Ovary (tissue), 9 donors: ENCODE measurements around the gene DRD1. TPM values are rescaled to one million over a fixed set of nuclear protein-coding genes. Genes with fewer than 3 reads are reported as not detected.

Experiments
- DNase-seq, 5 donors: peaks; one replicate each; pipeline ENCODE4 v3.0.0-alpha.2; 2019 to 2020
- H3K27ac ChIP-seq, 2 donors: fragments of 200-600 bp; one replicate each; pipeline versions ENCODE4 v1.5.1 to v1.8.0; 2019 to 2022
- H3K27me3 ChIP-seq: fragments of 200-600 bp; one replicate; pipeline ENCODE4 v1.8.0; 2022
- H3K36me3 ChIP-seq: fragments of 200-600 bp; sonication (generic); one replicate; pipeline ENCODE4 v1.5.1; 2019
- H3K4me1 ChIP-seq: one replicate; pipeline ENCODE4 v1.8.1; 2013; ENCODE audit warnings: mild to moderate bottlenecking, moderate library complexity; ENCODE audit not compliant: insufficient read depth
- H3K4me3 ChIP-seq: fragments of 200-600 bp; sonication (generic); one replicate; pipeline ENCODE4 v1.5.1; 2017
- H3K9me3 ChIP-seq, 2 donors: fragments of 200-600 bp in 1 of 2; sonication (generic) in 1 of 2; one replicate each; pipeline versions ENCODE4 v1.5.1 to v1.8.1; 2013 to 2019; ENCODE audit warnings: mild to moderate bottlenecking in 1 of 2, moderate library complexity in 1 of 2
- CTCF ChIP-seq, 3 donors: fragments of 450-650 bp in 2 of 3; fragments of 200-600 bp in 1 of 3; IDR thresholded peaks; one replicate each; pipeline versions ENCODE4 v1.5.1 to v1.8.0; 2016 to 2022; ENCODE audit warnings: antibody characterized with exemption in 3 of 3, mild to moderate bottlenecking in 1 of 3
- EP300 ChIP-seq: sonication (generic); formaldehyde crosslinking; IDR thresholded peaks from one replicate; pipeline ENCODE4 v1.6.1; 2017; ENCODE audit warnings: antibody characterized with exemption
- POLR2A ChIP-seq: fragments of 450-650 bp; IDR thresholded peaks from one replicate; pipeline ENCODE4 v1.6.1; 2017; ENCODE audit warnings: antibody characterized with exemption, mild to moderate bottlenecking, moderate library complexity
- WGBS, 3 donors: extraction: QIAGEN DNeasy Blood & Tissue Kit in 1 of 3; methylation state at CpG; one replicate each; pipeline versions ENCODE4 v1.1.5 to v1.1.7; 2013 to 2017; 5-methylcytosine and 5-hydroxymethylcytosine counted together
- intact Hi-C, 4 donors: fragments of 100-400 bp; cut with DNase I; formaldehyde crosslinking; loops; one replicate each; pipeline versions ENCODE4 v1.11.0 to v1.15.1; 2022 to 2023
- polyA plus RNA-seq, 2 donors: library from polyadenylated mRNA; stranded (reverse); fragments of 200-250 nt in 1 of 2; fragments of 350-450 nt in 1 of 2; fragmentation: Illumina TruSeq in 1 of 2; extraction: RNeasy Lipid Tissue Mini Kit (QIAGEN cat#74804) in 1 of 2; gene quantifications; one replicate each; pipeline ENCODE4 v1.2.3, GENCODE V29; 2013 to 2014
- total RNA-seq, 7 donors: library from RNA; depleted of rRNA in 2 of 7; stranded (reverse); fragments of >200 nt in 2 of 7; fragmentation: NEBNext Ultra II Directional in 3 of 7; extraction: Animal tissue kit (Norgen Biotek cat#: 25700) in 3 of 7; gene quantifications; one replicate each; pipeline versions ENCODE4 v1.1.0 to v1.2.4, GENCODE V29; 2016 to 2023
- donor health status: DM: no; HTN: no; CAD: no; lungs with moderate emphysema.
- donor health status: DM: no; HTN: no; CAD: no.
- donor health status: Bipolar disorder and iron deficiency.
- donor health status: DM: yes; HTN: yes; CAD: no.
- donor health status: DM: no; HTN: no; CAD: no.
- donor health status: DM: yes; HTN: yes; CAD: no.

DRD1 gene
- total and polyA plus RNA-seq, 9 donors: 0.10 to 0.42 (median 0.15) TPM; not detected in 1

DNA sequence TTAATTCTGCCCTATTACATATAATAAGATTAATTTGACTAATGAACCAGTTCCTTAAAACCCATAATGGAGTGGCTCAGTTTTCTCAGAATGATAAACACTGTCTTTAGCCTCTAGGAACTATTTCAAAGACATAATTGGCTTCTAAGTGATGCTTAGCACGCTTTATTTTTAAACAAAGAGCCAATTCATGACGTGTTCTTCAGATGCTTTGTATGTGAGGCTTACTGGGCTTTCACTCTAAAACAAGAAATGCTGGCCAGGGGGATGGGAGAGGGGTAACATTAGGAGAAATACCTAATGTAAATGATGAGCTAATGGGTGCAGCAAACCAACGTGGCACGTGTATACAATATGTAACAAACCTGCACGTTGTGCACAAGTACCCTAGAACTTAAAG is 26.8 kb upstream of the DRD1 start:
- H3K4me3 ChIP-seq: no peak overlapping the region
- intact Hi-C loops: no loop called here
- no peak overlapping the region for H3K27ac ChIP-seq
- H3K4me1 ChIP-seq: no peaks in the 10 kb centered on the region
- 54 to 72% (median 55%) methylated on average over 5 of the region's 5 CpGs for WGBS, 3 donors
- H3K27me3 ChIP-seq: no peaks in the 10 kb centered on the region
- DNase-seq: no peak
- no peak for TF ChIP-seq CTCF (IDR thresholded peaks at IDR 0.05)
- TF ChIP-seq EP300: no peak
- TF ChIP-seq POLR2A: no peak
- no peaks in the 10 kb centered on the region for H3K9me3 ChIP-seq
- no peaks in the 10 kb centered on the region for H3K36me3 ChIP-seq

GRCh38 chr5:175469916-175470315 is 25.9 kb upstream of the DRD1 start:
- Histone ChIP-seq H3K4me3 (no peak overlapping the region), H3K9me3 (no peaks in the 10 kb centered on the region), H3K36me3 (no peaks in the 10 kb centered on the region), H3K27ac (no peak overlapping the region), H3K27me3 (no peaks in the 10 kb centered on the region), H3K4me1 (no peaks in the 10 kb centered on the region)
- intact Hi-C loops: no loop called here
- TF ChIP-seq POLR2A (no peak), EP300 (no peak), CTCF (IDR thresholded peaks at IDR 0.05) (no peak)
- no peak for DNase-seq
- 63 to 83% (median 63%) methylated on average over 3 of the region's 3 CpGs for WGBS, 3 donors

DNA sequence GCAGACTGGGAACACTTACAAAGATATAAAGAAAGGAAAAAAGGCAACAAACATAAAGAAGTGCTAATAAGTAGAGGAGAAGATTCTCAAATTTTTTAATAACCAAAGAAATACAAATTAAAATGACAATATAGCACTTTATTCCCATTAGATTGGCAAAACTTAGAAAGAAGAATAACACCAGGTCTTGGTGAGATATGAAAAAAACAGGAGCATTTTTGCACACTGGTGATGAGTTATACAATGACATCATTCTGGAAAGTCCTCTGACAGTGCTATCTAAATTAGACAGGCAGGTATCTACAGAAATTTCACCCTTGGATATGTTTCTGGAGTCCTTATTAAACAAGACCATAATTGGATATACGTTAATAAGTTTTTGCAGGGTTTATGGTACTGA is 24.9 kb upstream of the DRD1 start:
- Histone ChIP-seq H3K4me1 (no peaks in the 10 kb centered on the region), H3K4me3 (no peak overlapping the region), H3K36me3 (no peaks in the 10 kb centered on the region), H3K27me3 (no peaks in the 10 kb centered on the region), H3K9me3 (no peaks in the 10 kb centered on the region), H3K27ac (no peak overlapping the region)
- intact Hi-C loops: no loop called here
- WGBS, 3 donors: 94 to 97% (median 96%) methylated on average over 1 of the region's 1 CpG
- TF ChIP-seq EP300 (no peak), CTCF (IDR thresholded peaks at IDR 0.05) (no peak), POLR2A (no peak)
- no peak for DNase-seq

- DNase-seq: no peak
- Histone ChIP-seq H3K9me3 (no peaks in the 10 kb centered on the region), H3K4me1 (no peaks in the 10 kb centered on the region), H3K27me3 (no peaks in the 10 kb centered on the region), H3K4me3 (no peak overlapping the region), H3K27ac (no peak overlapping the region), H3K36me3 (no peaks in the 10 kb centered on the region)
- TF ChIP-seq POLR2A (no peak), CTCF (IDR thresholded peaks at IDR 0.05) (no peak), EP300 (no peak)
- 26 to 38% (median 29%) methylated on average over 11 of the region's 11 CpGs for WGBS, 3 donors
- intact Hi-C loops: no loop called here
These were observed 24.2 kb upstream of the DRD1 start for GRCh38 chr5:175467983-175468690.
